WTC11 (cell line): Measurements from ENCODE around the gene RNF151.

Source experiments
- ATF1 ChIP-seq: sonication (generic); formaldehyde crosslinking; IDR thresholded peaks from 2 replicates; pipeline ENCODE4 v1.8.1; 2023; ENCODE audit warnings: mild to moderate bottlenecking, moderate library complexity, missing genetic modification reagents
- CTCF ChIP-seq: fragments of 200-600 bp; IDR thresholded peaks from 2 replicates; pipeline ENCODE4 v1.8.0; 2022; ENCODE audit warnings: antibody characterized with exemption
- JAZF1 ChIP-seq: fragments of 250-450 bp; sonication (Bioruptor Pico); IDR thresholded peaks from 2 replicates; pipeline ENCODE4 v1.9.0; 2021; ENCODE audit warnings: moderate library complexity, mild to moderate bottlenecking, inconsistent platforms
- SMAD4 ChIP-seq: sonication (generic); formaldehyde crosslinking; IDR thresholded peaks from 2 replicates; pipeline ENCODE4 v1.8.0; 2022; ENCODE audit warnings: mild to moderate bottlenecking, missing genetic modification reagents
- TCF7 ChIP-seq: sonication (generic); formaldehyde crosslinking; IDR thresholded peaks from 2 replicates; pipeline ENCODE4 v1.8.0; 2022; ENCODE audit warnings: mild to moderate bottlenecking, low read depth, missing genetic modification reagents, moderate library complexity
- ZBTB43 ChIP-seq: sonication (generic); formaldehyde crosslinking; IDR thresholded peaks from 2 replicates; pipeline ENCODE4 v1.8.1; 2023; ENCODE audit warnings: mild to moderate bottlenecking, missing genetic modification reagents
- TF ChIP-seq, protein P1 (sequence below): sonication (generic); formaldehyde crosslinking; IDR thresholded peaks from 2 replicates; pipeline ENCODE4 v1.8.1; 2023; ENCODE audit warnings: mild to moderate bottlenecking, moderate library complexity, missing genetic modification reagents

GRCh38 chr16:1998360-1998835 lies 31.7 kb downstream of the RNF151 start:
- TF ChIP-seq ATF1 (CRISPR knock-in tag) (no peak), CTCF (no peak), TCF7 (CRISPR knock-in tag) (no peak), SMAD4 (CRISPR knock-in tag) (no peak), JAZF1 (CRISPR knock-in tag) (no peak), ZBTB43 (CRISPR knock-in tag) (no peak)
- TF ChIP-seq, protein P1, sequence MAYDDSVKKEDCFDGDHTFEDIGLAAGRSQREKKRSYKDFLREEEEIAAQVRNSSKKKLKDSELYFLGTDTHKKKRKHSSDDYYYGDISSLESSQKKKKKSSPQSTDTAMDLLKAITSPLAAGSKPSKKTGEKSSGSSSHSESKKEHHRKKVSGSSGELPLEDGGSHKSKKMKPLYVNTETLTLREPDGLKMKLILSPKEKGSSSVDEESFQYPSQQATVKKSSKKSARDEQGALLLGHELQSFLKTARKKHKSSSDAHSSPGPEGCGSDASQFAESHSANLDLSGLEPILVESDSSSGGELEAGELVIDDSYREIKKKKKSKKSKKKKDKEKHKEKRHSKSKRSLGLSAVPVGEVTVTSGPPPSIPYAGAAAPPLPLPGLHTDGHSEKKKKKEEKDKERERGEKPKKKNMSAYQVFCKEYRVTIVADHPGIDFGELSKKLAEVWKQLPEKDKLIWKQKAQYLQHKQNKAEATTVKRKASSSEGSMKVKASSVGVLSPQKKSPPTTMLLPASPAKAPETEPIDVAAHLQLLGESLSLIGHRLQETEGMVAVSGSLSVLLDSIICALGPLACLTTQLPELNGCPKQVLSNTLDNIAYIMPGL (CRISPR knock-in tag), result no peak
